Ishikawa (cell line): ENCODE measurements around the gene SH2D4B.

Experiments used
- CREB1 ChIP-seq: IDR thresholded peaks from 2 replicates; pipeline ENCODE4 v1.6.1; 2012; ENCODE audit warnings: low read depth
- EGR1 ChIP-seq: IDR thresholded peaks from 2 replicates; pipeline ENCODE4 v1.6.1; 2012
- FOXM1 ChIP-seq: IDR thresholded peaks from 2 replicates; pipeline ENCODE4 v1.6.1; 2012; ENCODE audit warnings: low read depth, borderline replicate concordance
- TAF1 ChIP-seq: IDR thresholded peaks from 2 replicates; pipeline ENCODE4 v1.6.1; 2012; ENCODE audit warnings: low read depth, mild to moderate bottlenecking
- TEAD4 ChIP-seq: IDR thresholded peaks from 2 replicates; pipeline ENCODE4 v1.6.1; 2012
- ZBTB7A ChIP-seq: IDR thresholded peaks from 2 replicates; pipeline ENCODE4 v1.6.1; 2012; ENCODE audit warnings: low read depth
- TF ChIP-seq, protein P1 (sequence below): IDR thresholded peaks from 2 replicates; pipeline ENCODE4 v1.6.1; 2012
- TF ChIP-seq, protein P2 (sequence below): IDR thresholded peaks from 2 replicates; pipeline ENCODE4 v1.6.1; 2012; ENCODE audit warnings: low read depth, mild to moderate bottlenecking
- TF ChIP-seq, protein P3 (sequence below): IDR thresholded peaks from 2 replicates; pipeline ENCODE4 v1.6.1; 2012

- TF ChIP-seq ZBTB7A = no peak
- TF ChIP-seq, protein P1, sequence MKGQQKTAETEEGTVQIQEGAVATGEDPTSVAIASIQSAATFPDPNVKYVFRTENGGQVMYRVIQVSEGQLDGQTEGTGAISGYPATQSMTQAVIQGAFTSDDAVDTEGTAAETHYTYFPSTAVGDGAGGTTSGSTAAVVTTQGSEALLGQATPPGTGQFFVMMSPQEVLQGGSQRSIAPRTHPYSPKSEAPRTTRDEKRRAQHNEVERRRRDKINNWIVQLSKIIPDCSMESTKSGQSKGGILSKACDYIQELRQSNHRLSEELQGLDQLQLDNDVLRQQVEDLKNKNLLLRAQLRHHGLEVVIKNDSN = no peak
- TF ChIP-seq TAF1 = no peak
- TF ChIP-seq, protein P2, sequence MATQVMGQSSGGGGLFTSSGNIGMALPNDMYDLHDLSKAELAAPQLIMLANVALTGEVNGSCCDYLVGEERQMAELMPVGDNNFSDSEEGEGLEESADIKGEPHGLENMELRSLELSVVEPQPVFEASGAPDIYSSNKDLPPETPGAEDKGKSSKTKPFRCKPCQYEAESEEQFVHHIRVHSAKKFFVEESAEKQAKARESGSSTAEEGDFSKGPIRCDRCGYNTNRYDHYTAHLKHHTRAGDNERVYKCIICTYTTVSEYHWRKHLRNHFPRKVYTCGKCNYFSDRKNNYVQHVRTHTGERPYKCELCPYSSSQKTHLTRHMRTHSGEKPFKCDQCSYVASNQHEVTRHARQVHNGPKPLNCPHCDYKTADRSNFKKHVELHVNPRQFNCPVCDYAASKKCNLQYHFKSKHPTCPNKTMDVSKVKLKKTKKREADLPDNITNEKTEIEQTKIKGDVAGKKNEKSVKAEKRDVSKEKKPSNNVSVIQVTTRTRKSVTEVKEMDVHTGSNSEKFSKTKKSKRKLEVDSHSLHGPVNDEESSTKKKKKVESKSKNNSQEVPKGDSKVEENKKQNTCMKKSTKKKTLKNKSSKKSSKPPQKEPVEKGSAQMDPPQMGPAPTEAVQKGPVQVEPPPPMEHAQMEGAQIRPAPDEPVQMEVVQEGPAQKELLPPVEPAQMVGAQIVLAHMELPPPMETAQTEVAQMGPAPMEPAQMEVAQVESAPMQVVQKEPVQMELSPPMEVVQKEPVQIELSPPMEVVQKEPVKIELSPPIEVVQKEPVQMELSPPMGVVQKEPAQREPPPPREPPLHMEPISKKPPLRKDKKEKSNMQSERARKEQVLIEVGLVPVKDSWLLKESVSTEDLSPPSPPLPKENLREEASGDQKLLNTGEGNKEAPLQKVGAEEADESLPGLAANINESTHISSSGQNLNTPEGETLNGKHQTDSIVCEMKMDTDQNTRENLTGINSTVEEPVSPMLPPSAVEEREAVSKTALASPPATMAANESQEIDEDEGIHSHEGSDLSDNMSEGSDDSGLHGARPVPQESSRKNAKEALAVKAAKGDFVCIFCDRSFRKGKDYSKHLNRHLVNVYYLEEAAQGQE = no peak
- no peak for TF ChIP-seq TEAD4
- TF ChIP-seq, protein P3, sequence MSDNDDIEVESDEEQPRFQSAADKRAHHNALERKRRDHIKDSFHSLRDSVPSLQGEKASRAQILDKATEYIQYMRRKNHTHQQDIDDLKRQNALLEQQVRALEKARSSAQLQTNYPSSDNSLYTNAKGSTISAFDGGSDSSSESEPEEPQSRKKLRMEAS = no peak
- TF ChIP-seq CREB1 = no peak
- TF ChIP-seq FOXM1 = no peak
- no peak for TF ChIP-seq EGR1
Measured at GRCh38 chr10:80674809-80675208, 137.1 kb downstream of the SH2D4B start.
